ENCODE data around the gene SLC35A5.

- TF ChIP-seq PATZ1 (CRISPR knock-in tag; IDR thresholded peaks at IDR 0.05; ENCODE audit: borderline replicate concordance) = no peak
- no peak for TF ChIP-seq POU6F1 (CRISPR knock-in tag; IDR thresholded peaks at IDR 0.05; ENCODE audit: borderline replicate concordance, low read depth)
- TF ChIP-seq ZFP30 (CRISPR knock-in tag; IDR thresholded peaks at IDR 0.05) = no peak
Observed at GRCh38 chr3:112512320-112512719, 49.5 kb upstream of the SLC35A5 start.

All from SK-N-SH treated with all-trans-retinoic acid at 6 μM for 48 hours (cell line).